Neural progenitor cell (in vitro differentiated cells): Measurements from ENCODE around the gene GRAMD2A. TPM values are rescaled to one million over a fixed set of nuclear protein-coding genes. Genes with fewer than 3 reads are reported as not detected.

ENCODE experiments used
- DNase-seq: peaks from one replicate; pipeline ENCODE4 v3.0.0-alpha.2; 2016; ENCODE audit warnings: low spot score
- H2AFZ ChIP-seq: fragments of 200-600 bp; sonication (generic); replicated peaks from 2 replicates; pipeline ENCODE4 v1.6.1; 2016; ENCODE audit warnings: antibody characterized with exemption
- H3F3A ChIP-seq: fragments of 200-600 bp; sonication (generic); 2 replicates; pipeline ENCODE4 v1.6.1; 2016; ENCODE audit warnings: antibody characterized with exemption, low read depth
- H3K27ac ChIP-seq: fragments of 200-600 bp; sonication (generic); 2 replicates; pipeline ENCODE4 v1.5.1; 2016; ENCODE audit warnings: mild to moderate bottlenecking
- H3K27me3 ChIP-seq: fragments of 200-600 bp; sonication (generic); 2 replicates; pipeline ENCODE4 v1.6.1; 2016; ENCODE audit warnings: mild to moderate bottlenecking, moderate library complexity
- H3K36me3 ChIP-seq: fragments of 200-600 bp; sonication (generic); 2 replicates; pipeline ENCODE4 v1.5.1; 2016
- H3K4me1 ChIP-seq: fragments of 200-600 bp; sonication (generic); 2 replicates; pipeline ENCODE4 v1.6.1; 2016; ENCODE audit warnings: mixed run types
- H3K4me2 ChIP-seq: fragments of 200-600 bp; sonication (generic); 2 replicates; pipeline ENCODE4 v1.6.1; 2016
- H3K4me3 ChIP-seq: fragments of 200-600 bp; sonication (generic); 2 replicates; pipeline ENCODE4 v1.5.1; 2016
- H3K79me2 ChIP-seq: fragments of 200-600 bp; sonication (generic); 2 replicates; pipeline ENCODE4 v1.6.1; 2016; ENCODE audit warnings: low read depth
- H3K9ac ChIP-seq: fragments of 200-600 bp; sonication (generic); 2 replicates; pipeline ENCODE4 v1.6.1; 2016
- H3K9me3 ChIP-seq: fragments of 200-600 bp; sonication (generic); 2 replicates; pipeline ENCODE4 v1.5.1; 2016; ENCODE audit warnings: low read depth
- H4K20me1 ChIP-seq: fragments of 200-600 bp; sonication (generic); 2 replicates; pipeline ENCODE4 v1.6.1; 2016; ENCODE audit warnings: low read depth
- H3K27ac Mint-ChIP-seq: 3 replicates; pipeline ENCODE4 v1.8.0; 2021; ENCODE audit warnings: mixed read lengths
- H3K27me3 Mint-ChIP-seq: 2 replicates; pipeline ENCODE4 v1.8.0; 2022; ENCODE audit warnings: low read depth, mild to moderate bottlenecking, inconsistent platforms, moderate library complexity, mixed read lengths; ENCODE audit not compliant: insufficient read depth
- H3K36me3 Mint-ChIP-seq: 3 replicates; pipeline ENCODE4 v1.8.0; 2021; ENCODE audit warnings: mixed read lengths
- H3K4me1 Mint-ChIP-seq: 3 replicates; pipeline ENCODE4 v1.8.0; 2021; ENCODE audit warnings: mixed read lengths
- H3K4me3 Mint-ChIP-seq: 3 replicates; pipeline ENCODE4 v1.8.0; 2021; ENCODE audit warnings: mild to moderate bottlenecking, moderate library complexity, mixed read lengths
- H3K9me3 Mint-ChIP-seq: 3 replicates; pipeline ENCODE4 v1.8.0; 2020; ENCODE audit warnings: mixed read lengths
- CTCF ChIP-seq: fragments of 200-600 bp; sonication (generic); IDR thresholded peaks from 2 replicates; pipeline ENCODE4 v1.5.1; 2017; ENCODE audit warnings: antibody characterized with exemption, mild to moderate bottlenecking
- EZH2 ChIP-seq: fragments of 200-600 bp; sonication (generic); IDR thresholded peaks from 2 replicates; pipeline ENCODE4 v1.6.1; 2017; ENCODE audit warnings: antibody characterized with exemption, mild to moderate bottlenecking, moderate library complexity
- EZH2phosphoT487 ChIP-seq: fragments of 200-600 bp; sonication (generic); IDR thresholded peaks from 2 replicates; pipeline ENCODE4 v1.6.1; 2017; ENCODE audit warnings: antibody characterized with exemption
- total RNA-seq: library from RNA; depleted of rRNA; stranded (reverse); fragments of >200 nt; gene quantifications from 2 replicates; pipeline ENCODE4 v1.2.3, GENCODE V29; 2015; ENCODE audit warnings: low replicate concordance

GRAMD2A gene
- total RNA-seq, 1 donor from 2014 or later = 0.43 TPM

- no peaks in the 10 kb centered on the region for H3F3A ChIP-seq
- H3K27ac Mint-ChIP-seq = no peak overlapping the region
- no peaks in the 10 kb centered on the region for H3K4me1 Mint-ChIP-seq
- no peaks in the 10 kb centered on the region for H3K27me3 Mint-ChIP-seq
- H2AFZ ChIP-seq = no peak overlapping the region
- peaks cover 3% of the 10 kb centered on the region for H4K20me1 ChIP-seq
- no peak overlapping the region for H3K27ac ChIP-seq
- no peak for DNase-seq
- no peaks in the 10 kb centered on the region for H3K36me3 ChIP-seq
- H3K4me2 ChIP-seq = no peak overlapping the region
- no peaks in the 10 kb centered on the region for H3K27me3 ChIP-seq
- H3K9me3 Mint-ChIP-seq = no peaks in the 10 kb centered on the region
- no peak overlapping the region for H3K9ac ChIP-seq
- H3K9me3 ChIP-seq = no peaks in the 10 kb centered on the region
- H3K4me1 ChIP-seq = no peaks in the 10 kb centered on the region
- no peak overlapping the region for H3K4me3 Mint-ChIP-seq
- no peaks in the 10 kb centered on the region for H3K36me3 Mint-ChIP-seq
- H3K79me2 ChIP-seq = no peaks in the 10 kb centered on the region
- TF ChIP-seq CTCF (no peak), EZH2phosphoT487 (no peak), EZH2 (no peak)
- no peak overlapping the region for H3K4me3 ChIP-seq
Measured at GRCh38 chr15:72131922-72132321, 65.7 kb downstream of the GRAMD2A start.

GRCh38 chr15:72130272-72130671 is 67.3 kb downstream of the GRAMD2A start:
- no peaks in the 10 kb centered on the region for H3K4me1 Mint-ChIP-seq
- no peaks in the 10 kb centered on the region for H3K27me3 ChIP-seq
- no peak for DNase-seq
- no peaks in the 10 kb centered on the region for H3K4me1 ChIP-seq
- H3K4me3 Mint-ChIP-seq = no peak overlapping the region
- H2AFZ ChIP-seq = no peak overlapping the region
- no peak for TF ChIP-seq EZH2phosphoT487
- H3F3A ChIP-seq = no peaks in the 10 kb centered on the region
- H3K79me2 ChIP-seq = no peaks in the 10 kb centered on the region
- no peaks in the 10 kb centered on the region for H3K36me3 ChIP-seq
- H3K9ac ChIP-seq = no peak overlapping the region
- no peaks in the 10 kb centered on the region for H3K36me3 Mint-ChIP-seq
- H4K20me1 ChIP-seq = peaks cover 3% of the 10 kb centered on the region
- H3K27ac Mint-ChIP-seq = no peak overlapping the region
- no peaks in the 10 kb centered on the region for H3K9me3 Mint-ChIP-seq
- H3K27me3 Mint-ChIP-seq = no peaks in the 10 kb centered on the region
- H3K4me3 ChIP-seq = no peak overlapping the region
- H3K27ac ChIP-seq = no peak overlapping the region
- no peak overlapping the region for H3K4me2 ChIP-seq
- no peaks in the 10 kb centered on the region for H3K9me3 ChIP-seq

GRCh38 chr15:72128359-72128758 is 69.2 kb downstream of the GRAMD2A start:
- H3K4me1 Mint-ChIP-seq = no peaks in the 10 kb centered on the region
- H3F3A ChIP-seq = no peaks in the 10 kb centered on the region
- H3K4me3 ChIP-seq = no peak overlapping the region
- no peak overlapping the region for H3K9ac ChIP-seq
- no peak overlapping the region for H3K4me3 Mint-ChIP-seq
- DNase-seq = no peak
- no peak overlapping the region for H3K4me2 ChIP-seq
- H2AFZ ChIP-seq = no peak overlapping the region
- H3K27me3 Mint-ChIP-seq = no peaks in the 10 kb centered on the region
- H3K4me1 ChIP-seq = no peaks in the 10 kb centered on the region
- no peaks in the 10 kb centered on the region for H3K36me3 Mint-ChIP-seq
- no peaks in the 10 kb centered on the region for H3K9me3 Mint-ChIP-seq
- H3K9me3 ChIP-seq = no peaks in the 10 kb centered on the region
- no peaks in the 10 kb centered on the region for H3K79me2 ChIP-seq
- H4K20me1 ChIP-seq = peaks cover 3% of the 10 kb centered on the region
- H3K27me3 ChIP-seq = no peaks in the 10 kb centered on the region
- no peaks in the 10 kb centered on the region for H3K36me3 ChIP-seq
- no peak overlapping the region for H3K27ac ChIP-seq
- no peak for TF ChIP-seq EZH2phosphoT487
- TF ChIP-seq CTCF = no peak
- no peak for TF ChIP-seq EZH2
- no peak overlapping the region for H3K27ac Mint-ChIP-seq

- Mint-ChIP-seq H3K27ac (no peak overlapping the region), H3K4me1 (no peaks in the 10 kb centered on the region), H3K36me3 (no peaks in the 10 kb centered on the region), H3K4me3 (no peak overlapping the region), H3K27me3 (no peaks in the 10 kb centered on the region), H3K9me3 (no peaks in the 10 kb centered on the region)
- Histone ChIP-seq H3K4me1 (no peaks in the 10 kb centered on the region), H4K20me1 (peaks cover 3% of the 10 kb centered on the region), H3K36me3 (no peaks in the 10 kb centered on the region), H3F3A (no peaks in the 10 kb centered on the region), H3K79me2 (no peaks in the 10 kb centered on the region), H3K27me3 (no peaks in the 10 kb centered on the region), H2AFZ (no peak overlapping the region), H3K27ac (no peak overlapping the region), H3K4me2 (no peak overlapping the region), H3K4me3 (no peak overlapping the region), H3K9me3 (no peaks in the 10 kb centered on the region), H3K9ac (no peak overlapping the region)
- no peak for DNase-seq
- no peak for TF ChIP-seq EZH2
- no peak for TF ChIP-seq CTCF
- no peak for TF ChIP-seq EZH2phosphoT487
Measured at GRCh38 chr15:72127724-72128322, 69.8 kb downstream of the GRAMD2A start.
